ENCODE measurements around the gene BARHL2. TPM values are rescaled to one million over a fixed set of nuclear protein-coding genes. Genes with fewer than 3 reads are reported as not detected.

Gene BARHL2
- polyA plus RNA-seq, 1 donor (not counting 4 experiments of a cell fraction or from before 2014, with no cell fraction given) = not detected

GRCh38 chr1:90710579-90711536, 6.2 kb downstream of the BARHL2 start:
- Histone ChIP-seq H4K20me1 (ENCODE audit: control insufficient read depth, extremely low read depth, insufficient read depth, low read length) (no peaks in the 10 kb centered on the region), H3K36me3 (ENCODE audit: control insufficient read depth in 2 of 2, extremely low read depth in 1 of 2, insufficient read depth in 2 of 2, low read length in 2 of 2) (no peaks in the 10 kb centered on the region), H3K79me2 (ENCODE audit: control insufficient read depth, insufficient read depth, low read length) (no peaks in the 10 kb centered on the region), H3K4me1 (ENCODE audit: control insufficient read depth, extremely low read depth, insufficient read depth, low read length) (no peaks in the 10 kb centered on the region), H3K9me3 (ENCODE audit: control insufficient read depth, low read depth, low read length) (no peaks in the 10 kb centered on the region), H3K9me1 (ENCODE audit: control insufficient read depth, extremely low read depth, insufficient read depth, low read length) (no peaks in the 10 kb centered on the region), H3K4me2 (ENCODE audit: control insufficient read depth, extremely low read depth, insufficient read depth, low read depth, low read length) (no peak overlapping the region), H3K27ac (ENCODE audit: control insufficient read depth, insufficient read depth, low read length) (no peak overlapping the region), H3K27me3 (ENCODE audit: control insufficient read depth, extremely low read depth, insufficient read depth, low read length) (peaks cover 99% of the 10 kb centered on the region), H2AFZ (ENCODE audit: control insufficient read depth, low read length) (no peak overlapping the region), H3K9ac (ENCODE audit: control insufficient read depth, extremely low read depth, insufficient read depth, low read length) (no peak overlapping the region), H3K4me3 (ENCODE audit: control insufficient read depth in 2 of 3, extremely low read depth in 1 of 3, insufficient read depth in 2 of 3, low read depth in 1 of 3, low read length in 3 of 3) (no peak overlapping the region)
- DNase-seq (ENCODE audit: low read depth, low spot score) = no peak
- no peak for FAIRE-seq
- TF ChIP-seq EZH2 (IDR thresholded peaks at IDR 0.05; ENCODE audit: low read length) (peak; percentile 94), CTCF (optimal IDR thresholded peaks at IDR 0.05 in 1 of 3, IDR thresholded peaks at IDR 0.05 in 1 of 3, conservative IDR thresholded peaks at IDR 0.05 in 1 of 3; ENCODE audit: extremely low read depth in 1 of 3, insufficient read depth in 2 of 3, low read length in 3 of 3) (no peak)
- dilution Hi-C loops (cut with MboI; ENCODE audit: extremely low pct_ligation_motif_present, low sequenced_read_pairs) = no loop called here

GRCh38 chr1:90709535-90709934, 7.6 kb downstream of the BARHL2 start:
- no peaks in the 10 kb centered on the region for H3K9me3 ChIP-seq (ENCODE audit: control insufficient read depth, low read depth, low read length)
- dilution Hi-C loops (cut with MboI; ENCODE audit: extremely low pct_ligation_motif_present, low sequenced_read_pairs) = no loop called here
- no peaks in the 10 kb centered on the region for H3K36me3 ChIP-seq (ENCODE audit: control insufficient read depth in 2 of 2, extremely low read depth in 1 of 2, insufficient read depth in 2 of 2, low read length in 2 of 2)
- H3K4me2 ChIP-seq (ENCODE audit: control insufficient read depth, extremely low read depth, insufficient read depth, low read depth, low read length) = no peak overlapping the region
- H3K79me2 ChIP-seq (ENCODE audit: control insufficient read depth, insufficient read depth, low read length) = no peaks in the 10 kb centered on the region
- FAIRE-seq (no peak), DNase-seq (ENCODE audit: low read depth, low spot score) (no peak)
- no peak for TF ChIP-seq EZH2 (IDR thresholded peaks at IDR 0.05; ENCODE audit: low read length)
- H3K4me3 ChIP-seq (ENCODE audit: control insufficient read depth in 2 of 3, extremely low read depth in 1 of 3, insufficient read depth in 2 of 3, low read depth in 1 of 3, low read length in 3 of 3) = no peak overlapping the region
- no peaks in the 10 kb centered on the region for H3K9me1 ChIP-seq (ENCODE audit: control insufficient read depth, extremely low read depth, insufficient read depth, low read length)
- H3K9ac ChIP-seq (ENCODE audit: control insufficient read depth, extremely low read depth, insufficient read depth, low read length) = no peak overlapping the region
- no peak overlapping the region for H3K27ac ChIP-seq (ENCODE audit: control insufficient read depth, insufficient read depth, low read length)
- peaks cover 97% of the 10 kb centered on the region for H3K27me3 ChIP-seq (ENCODE audit: control insufficient read depth, extremely low read depth, insufficient read depth, low read length)
- H2AFZ ChIP-seq (ENCODE audit: control insufficient read depth, low read length) = no peak overlapping the region
- no peaks in the 10 kb centered on the region for H4K20me1 ChIP-seq (ENCODE audit: control insufficient read depth, extremely low read depth, insufficient read depth, low read length)
- no peaks in the 10 kb centered on the region for H3K4me1 ChIP-seq (ENCODE audit: control insufficient read depth, extremely low read depth, insufficient read depth, low read length)

All from keratinocyte (primary cell).